ENCODE data around the gene RHOD. TPM values are rescaled to one million over a fixed set of nuclear protein-coding genes. Genes with fewer than 3 reads are reported as not detected.

Gene RHOD
- total and polyA plus RNA-seq, 9 of the 15 experiments (the other 6 are each of a cell fraction or from before 2014, with no cell fraction given): not detected

DNA sequence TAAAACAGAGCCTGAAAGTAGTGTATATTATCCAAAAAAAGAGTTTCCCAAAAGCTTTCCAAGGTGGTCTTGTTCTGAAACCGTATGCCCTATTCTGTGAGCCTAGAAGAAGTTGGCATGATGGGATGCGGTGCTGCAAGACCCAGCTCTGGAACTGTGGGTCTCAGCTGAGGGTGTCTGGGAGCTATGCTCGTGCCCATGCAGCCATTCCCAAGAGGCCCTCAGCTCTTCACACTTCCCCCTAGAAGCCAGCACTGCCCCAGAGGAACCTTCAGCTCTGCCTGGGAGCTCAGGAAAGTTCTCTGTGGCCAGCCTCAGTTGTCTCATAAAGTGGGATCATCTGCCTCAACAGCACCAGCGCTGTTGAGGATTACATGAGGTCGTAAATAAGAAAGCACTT is 40.1 kb upstream of the RHOD start:
- CTCF ChIA-PET (ENCODE audit: low intra/inter-chr PET ratio): no interaction called here
- Histone ChIP-seq H3K27ac (ENCODE audit: extremely low read depth, low read depth, low read length) (no peak overlapping the region), H4K20me1 (replicated peaks; ENCODE audit: control insufficient read depth, insufficient read depth, low read length) (no peaks in the 10 kb centered on the region), H3K9me3 (replicated peaks; ENCODE audit: control insufficient read depth, insufficient read depth, low read depth, low read length) (no peaks in the 10 kb centered on the region), H2AFZ (ENCODE audit: low read depth, low read length) (no peak overlapping the region), H3K79me2 (ENCODE audit: control insufficient read depth, insufficient read depth, low read length) (no peaks in the 10 kb centered on the region), H3K27me3 (ENCODE audit: control insufficient read depth in 2 of 2, insufficient read depth in 2 of 2, low read length in 2 of 2) (no peaks in the 10 kb centered on the region), H3K9ac (ENCODE audit: insufficient read depth in 1 of 2, low read depth in 2 of 2, low read length in 2 of 2) (no peak overlapping the region), H3K4me3 (no peak overlapping the region), H3K9me1 (ENCODE audit: control insufficient read depth, insufficient read depth, low read length) (no peaks in the 10 kb centered on the region), H3K36me3 (ENCODE audit: control insufficient read depth, insufficient read depth, low read length) (no peaks in the 10 kb centered on the region), H3K4me1 (replicated peaks in 1 of 2; ENCODE audit: control insufficient read depth in 2 of 2, insufficient read depth in 2 of 2, low read length in 2 of 2) (peaks cover 0 to 9% of the 10 kb centered on the region in 2 experiments; a peak in 1 of 5 replicates), H3K4me2 (ENCODE audit: insufficient read depth, low read length) (no peak overlapping the region)
- no peak for FAIRE-seq
- intact Hi-C loops (cut with micrococcal nuclease) (no loop called here), in situ Hi-C loops (cut with MboI) (no loop called here)
- POLR2A ChIA-PET: interaction anchor here (0.6 to 1.7 kb wide), 3 partner anchors 18 to 385 kb away, joined by 3 to 5 read pairs (median 4); partner anchors contain the start of gene PPP1CA
- no TSS peak for BruUV-seq (replicated peaks)
- no peak for ATAC-seq
- DNase-seq (ENCODE audit: extremely low read depth in 1 of 4, low spot score in 3 of 4): no peak
- 21% methylated on average over 4 of the region's 5 CpGs for WGBS (ENCODE audit: insufficient coverage, low coverage, missing lambda C conversion rate)
- TF ChIP-seq ZNF347 (CRISPR knock-in tag; IDR thresholded peaks at IDR 0.05; ENCODE audit: low read depth) (no peak), ZNF277 (CRISPR knock-in tag; IDR thresholded peaks at IDR 0.05; ENCODE audit: borderline replicate concordance) (no peak), ZFX (CRISPR knock-in tag; IDR thresholded peaks at IDR 0.05) (no peak), PCBP1 (IDR thresholded peaks at IDR 0.05; ENCODE audit: low read depth, low read length, poor library complexity, severe bottlenecking) (no peak), SMAD4 (CRISPR knock-in tag; conservative IDR thresholded peaks at IDR 0.05) (no peak), ZNF280B (CRISPR knock-in tag; IDR thresholded peaks at IDR 0.05) (no peak)
- TF ChIP-seq, protein P1, sequence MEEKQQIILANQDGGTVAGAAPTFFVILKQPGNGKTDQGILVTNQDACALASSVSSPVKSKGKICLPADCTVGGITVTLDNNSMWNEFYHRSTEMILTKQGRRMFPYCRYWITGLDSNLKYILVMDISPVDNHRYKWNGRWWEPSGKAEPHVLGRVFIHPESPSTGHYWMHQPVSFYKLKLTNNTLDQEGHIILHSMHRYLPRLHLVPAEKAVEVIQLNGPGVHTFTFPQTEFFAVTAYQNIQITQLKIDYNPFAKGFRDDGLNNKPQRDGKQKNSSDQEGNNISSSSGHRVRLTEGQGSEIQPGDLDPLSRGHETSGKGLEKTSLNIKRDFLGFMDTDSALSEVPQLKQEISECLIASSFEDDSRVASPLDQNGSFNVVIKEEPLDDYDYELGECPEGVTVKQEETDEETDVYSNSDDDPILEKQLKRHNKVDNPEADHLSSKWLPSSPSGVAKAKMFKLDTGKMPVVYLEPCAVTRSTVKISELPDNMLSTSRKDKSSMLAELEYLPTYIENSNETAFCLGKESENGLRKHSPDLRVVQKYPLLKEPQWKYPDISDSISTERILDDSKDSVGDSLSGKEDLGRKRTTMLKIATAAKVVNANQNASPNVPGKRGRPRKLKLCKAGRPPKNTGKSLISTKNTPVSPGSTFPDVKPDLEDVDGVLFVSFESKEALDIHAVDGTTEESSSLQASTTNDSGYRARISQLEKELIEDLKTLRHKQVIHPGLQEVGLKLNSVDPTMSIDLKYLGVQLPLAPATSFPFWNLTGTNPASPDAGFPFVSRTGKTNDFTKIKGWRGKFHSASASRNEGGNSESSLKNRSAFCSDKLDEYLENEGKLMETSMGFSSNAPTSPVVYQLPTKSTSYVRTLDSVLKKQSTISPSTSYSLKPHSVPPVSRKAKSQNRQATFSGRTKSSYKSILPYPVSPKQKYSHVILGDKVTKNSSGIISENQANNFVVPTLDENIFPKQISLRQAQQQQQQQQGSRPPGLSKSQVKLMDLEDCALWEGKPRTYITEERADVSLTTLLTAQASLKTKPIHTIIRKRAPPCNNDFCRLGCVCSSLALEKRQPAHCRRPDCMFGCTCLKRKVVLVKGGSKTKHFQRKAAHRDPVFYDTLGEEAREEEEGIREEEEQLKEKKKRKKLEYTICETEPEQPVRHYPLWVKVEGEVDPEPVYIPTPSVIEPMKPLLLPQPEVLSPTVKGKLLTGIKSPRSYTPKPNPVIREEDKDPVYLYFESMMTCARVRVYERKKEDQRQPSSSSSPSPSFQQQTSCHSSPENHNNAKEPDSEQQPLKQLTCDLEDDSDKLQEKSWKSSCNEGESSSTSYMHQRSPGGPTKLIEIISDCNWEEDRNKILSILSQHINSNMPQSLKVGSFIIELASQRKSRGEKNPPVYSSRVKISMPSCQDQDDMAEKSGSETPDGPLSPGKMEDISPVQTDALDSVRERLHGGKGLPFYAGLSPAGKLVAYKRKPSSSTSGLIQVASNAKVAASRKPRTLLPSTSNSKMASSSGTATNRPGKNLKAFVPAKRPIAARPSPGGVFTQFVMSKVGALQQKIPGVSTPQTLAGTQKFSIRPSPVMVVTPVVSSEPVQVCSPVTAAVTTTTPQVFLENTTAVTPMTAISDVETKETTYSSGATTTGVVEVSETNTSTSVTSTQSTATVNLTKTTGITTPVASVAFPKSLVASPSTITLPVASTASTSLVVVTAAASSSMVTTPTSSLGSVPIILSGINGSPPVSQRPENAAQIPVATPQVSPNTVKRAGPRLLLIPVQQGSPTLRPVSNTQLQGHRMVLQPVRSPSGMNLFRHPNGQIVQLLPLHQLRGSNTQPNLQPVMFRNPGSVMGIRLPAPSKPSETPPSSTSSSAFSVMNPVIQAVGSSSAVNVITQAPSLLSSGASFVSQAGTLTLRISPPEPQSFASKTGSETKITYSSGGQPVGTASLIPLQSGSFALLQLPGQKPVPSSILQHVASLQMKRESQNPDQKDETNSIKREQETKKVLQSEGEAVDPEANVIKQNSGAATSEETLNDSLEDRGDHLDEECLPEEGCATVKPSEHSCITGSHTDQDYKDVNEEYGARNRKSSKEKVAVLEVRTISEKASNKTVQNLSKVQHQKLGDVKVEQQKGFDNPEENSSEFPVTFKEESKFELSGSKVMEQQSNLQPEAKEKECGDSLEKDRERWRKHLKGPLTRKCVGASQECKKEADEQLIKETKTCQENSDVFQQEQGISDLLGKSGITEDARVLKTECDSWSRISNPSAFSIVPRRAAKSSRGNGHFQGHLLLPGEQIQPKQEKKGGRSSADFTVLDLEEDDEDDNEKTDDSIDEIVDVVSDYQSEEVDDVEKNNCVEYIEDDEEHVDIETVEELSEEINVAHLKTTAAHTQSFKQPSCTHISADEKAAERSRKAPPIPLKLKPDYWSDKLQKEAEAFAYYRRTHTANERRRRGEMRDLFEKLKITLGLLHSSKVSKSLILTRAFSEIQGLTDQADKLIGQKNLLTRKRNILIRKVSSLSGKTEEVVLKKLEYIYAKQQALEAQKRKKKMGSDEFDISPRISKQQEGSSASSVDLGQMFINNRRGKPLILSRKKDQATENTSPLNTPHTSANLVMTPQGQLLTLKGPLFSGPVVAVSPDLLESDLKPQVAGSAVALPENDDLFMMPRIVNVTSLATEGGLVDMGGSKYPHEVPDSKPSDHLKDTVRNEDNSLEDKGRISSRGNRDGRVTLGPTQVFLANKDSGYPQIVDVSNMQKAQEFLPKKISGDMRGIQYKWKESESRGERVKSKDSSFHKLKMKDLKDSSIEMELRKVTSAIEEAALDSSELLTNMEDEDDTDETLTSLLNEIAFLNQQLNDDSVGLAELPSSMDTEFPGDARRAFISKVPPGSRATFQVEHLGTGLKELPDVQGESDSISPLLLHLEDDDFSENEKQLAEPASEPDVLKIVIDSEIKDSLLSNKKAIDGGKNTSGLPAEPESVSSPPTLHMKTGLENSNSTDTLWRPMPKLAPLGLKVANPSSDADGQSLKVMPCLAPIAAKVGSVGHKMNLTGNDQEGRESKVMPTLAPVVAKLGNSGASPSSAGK (IDR thresholded peaks at IDR 0.05): no peak

Data from K562 (cell line).